IMR-90 (cell line): Measurements from ENCODE around the gene HGF. TPM values are rescaled to one million over a fixed set of nuclear protein-coding genes. Genes with fewer than 3 reads are reported as not detected.

ENCODE experiments used
- ATAC-seq: fragments of 200-7000 bp; cut with Tn5 transposase; 2 replicates; pipeline ENCODE4 v1.9.1; 2020; ENCODE audit warnings: low read depth, mild to moderate bottlenecking, moderate library complexity
- BruUV-seq: library from RNA; stranded (reverse); fragments of 400-500 nt; replicated peaks from 2 replicates; lab custom pipeline; 2021; lab: Mats Ljungman, UMichigan
- CTCF ChIA-PET: fragments of 300-600 bp; formaldehyde crosslinking; extraction: SDS; loops from one replicate; lab custom pipeline; 2021; ENCODE audit warnings: antibody characterized with exemption; lab: Yijun Ruan, JAX
- POLR2A ChIA-PET: fragments of 300-600 bp; sonication (Branson Sonifier 250); formaldehyde crosslinking; loops from one replicate; lab custom pipeline; 2022; ENCODE audit warnings: antibody characterized with exemption; ENCODE audit not compliant: unreplicated experiment; lab: Charles Lee
- DNase-seq: peaks from one replicate; pipeline ENCODE4 v3.0.0; 2013
- H2AFZ ChIP-seq: replicated peaks from 2 replicates; pipeline ENCODE3; 2013; ENCODE audit warnings: low read length, mild to moderate bottlenecking; ENCODE audit not compliant: poor library complexity
- H2AK5ac ChIP-seq: 2 replicates; pipeline ENCODE4 v1.6.1; 2013; ENCODE audit warnings: low read depth, low read length, inconsistent platforms
- H2AK9ac ChIP-seq: replicated peaks from 2 replicates; pipeline ENCODE3; 2013; ENCODE audit warnings: mild to moderate bottlenecking, low read depth, low read length, moderate library complexity; ENCODE audit not compliant: poor library complexity
- H2BK120ac ChIP-seq: 2 replicates; pipeline ENCODE4 v1.6.1; 2013; ENCODE audit warnings: low read depth, low read length, inconsistent platforms
- H2BK15ac ChIP-seq: 3 replicates; pipeline ENCODE4 v1.6.1; 2013; ENCODE audit warnings: low read depth, low read length, inconsistent platforms
- H2BK20ac ChIP-seq: 2 replicates; pipeline ENCODE4 v1.6.1; 2013; ENCODE audit warnings: low read depth, mild to moderate bottlenecking, inconsistent platforms, low read length, moderate library complexity
- H2BK5ac ChIP-seq: 2 replicates; pipeline ENCODE4 v1.6.1; 2013; ENCODE audit warnings: mild to moderate bottlenecking, low read depth, low read length, inconsistent platforms; ENCODE audit not compliant: poor library complexity, severe bottlenecking
- H3K14ac ChIP-seq: replicated peaks from 2 replicates; pipeline ENCODE4 v1.6.1; 2013; ENCODE audit warnings: low read depth, low read length, inconsistent platforms
- H3K18ac ChIP-seq: 2 replicates; pipeline ENCODE4 v1.6.1; 2013; ENCODE audit warnings: low read depth, low read length, control low read depth
- H3K23ac ChIP-seq: 2 replicates; pipeline ENCODE4 v1.6.1; 2013; ENCODE audit warnings: low read depth, low read length, inconsistent platforms
- H3K27ac ChIP-seq: 2 replicates; pipeline ENCODE4 v1.5.1; 2013; ENCODE audit warnings: mild to moderate bottlenecking, control low read depth, low read length; ENCODE audit not compliant: insufficient read depth
- H3K27me3 ChIP-seq: 2 replicates; pipeline ENCODE4 v1.6.1; 2013; ENCODE audit warnings: low read length; ENCODE audit not compliant: control insufficient read depth, insufficient read depth
- H3K36me3 ChIP-seq: 2 replicates; pipeline ENCODE4 v1.6.1; 2013; ENCODE audit warnings: low read length, mixed read lengths; ENCODE audit not compliant: control insufficient read depth, insufficient read depth
- H3K4ac ChIP-seq: 2 replicates; pipeline ENCODE4 v1.6.1; 2013; ENCODE audit warnings: low read depth, low read length, inconsistent platforms
- H3K4me1 ChIP-seq: 2 replicates; pipeline ENCODE4 v1.6.1; 2013; ENCODE audit warnings: low read length, mixed read lengths; ENCODE audit not compliant: control insufficient read depth, insufficient read depth
- H3K4me2 ChIP-seq: 2 replicates; pipeline ENCODE4 v1.6.1; 2013; ENCODE audit warnings: low read depth, mild to moderate bottlenecking, control low read depth, low read length, moderate library complexity
- H3K4me3 ChIP-seq: 2 replicates; pipeline ENCODE4 v1.5.1; 2013; ENCODE audit warnings: low read depth, mild to moderate bottlenecking, control low read depth, low read length, moderate library complexity; ENCODE audit not compliant: insufficient read depth
- H3K56ac ChIP-seq: 2 replicates; pipeline ENCODE4 v1.6.1; 2013; ENCODE audit warnings: low read length, inconsistent platforms; ENCODE audit not compliant: insufficient read depth; ENCODE audit errors: extremely low read depth
- H3K79me1 ChIP-seq, 2 experiments: 2 replicates each; pipeline ENCODE4 v1.6.1; 2013; ENCODE audit warnings: low read length in 2 of 2, inconsistent platforms in 1 of 2, low read depth in 1 of 2
- H3K9ac ChIP-seq: 2 replicates; pipeline ENCODE4 v1.6.1; 2013; ENCODE audit warnings: low read depth, low read length, control low read depth
- H3K9me1 ChIP-seq: 2 replicates; pipeline ENCODE4 v1.6.1; 2013; ENCODE audit warnings: low read length, inconsistent platforms; ENCODE audit not compliant: insufficient read depth
- H3K9me3 ChIP-seq: 2 replicates; pipeline ENCODE4 v1.6.1; 2013; ENCODE audit warnings: low read length; ENCODE audit not compliant: control insufficient read depth, insufficient read depth
- H4K20me1 ChIP-seq: 2 replicates; pipeline ENCODE4 v1.6.1; 2013; ENCODE audit warnings: low read length, inconsistent platforms; ENCODE audit not compliant: insufficient read depth
- H4K5ac ChIP-seq: 2 replicates; pipeline ENCODE4 v1.6.1; 2013; ENCODE audit warnings: mild to moderate bottlenecking, low read depth, low read length, control low read depth
- H4K8ac ChIP-seq, 2 experiments: 2 replicates each; pipeline ENCODE4 v1.6.1; 2013; ENCODE audit warnings: low read depth in 2 of 2, low read length in 2 of 2, control low read depth in 1 of 2, inconsistent platforms in 1 of 2
- H4K91ac ChIP-seq: 2 replicates; pipeline ENCODE4 v1.6.1; 2013; ENCODE audit warnings: low read depth, low read length, inconsistent platforms; ENCODE audit not compliant: insufficient read depth
- BHLHE40 ChIP-seq: fragments of 150-350 bp; IDR thresholded peaks from 2 replicates; pipeline ENCODE4 v1.6.1; 2016; ENCODE audit warnings: mild to moderate bottlenecking, low read depth, low read length
- CHD1 ChIP-seq: IDR thresholded peaks from 2 replicates; pipeline ENCODE4 v1.6.1; 2012; ENCODE audit warnings: low read depth, low read length, improper control_type of control experiment
- CTCF ChIP-seq: conservative IDR thresholded peaks from 2 replicates; pipeline ENCODE4 v1.5.1; 2012; ENCODE audit warnings: mild to moderate bottlenecking, low read depth, low read length, improper control_type of control experiment
- MAFK ChIP-seq: IDR thresholded peaks from 2 replicates; pipeline ENCODE4 v1.6.1; 2012; ENCODE audit warnings: low read depth, low read length, improper control_type of control experiment
- MXI1 ChIP-seq: IDR thresholded peaks from 2 replicates; pipeline ENCODE4 v1.6.1; 2012; ENCODE audit warnings: low read depth, mild to moderate bottlenecking, low read length, moderate library complexity, borderline replicate concordance
- RAD21 ChIP-seq: IDR thresholded peaks from 2 replicates; pipeline ENCODE4 v1.6.1; 2012; ENCODE audit warnings: low read length, improper control_type of control experiment
- RFX5 ChIP-seq: IDR thresholded peaks from 2 replicates; pipeline ENCODE4 v1.8.0; 2012; ENCODE audit warnings: low read depth, mild to moderate bottlenecking, low read length, moderate library complexity
- WGBS, 2 experiments: methylation state at CpG; one replicate each; pipeline versions ENCODE4 v1.1.5 to v1.1.7; 2013; ENCODE audit warnings: missing lambda C conversion rate in 2 of 2; ENCODE audit not compliant: insufficient read length in 1 of 2; ENCODE audit errors: extremely low coverage in 2 of 2; 5-methylcytosine and 5-hydroxymethylcytosine counted together
- dilution Hi-C: fragments of 300-500 bp; cut with HindIII; formaldehyde crosslinking; loops from one replicate; pipeline ENCODE4 v1.14.3; 2018; ENCODE audit warnings: low sequenced_read_pairs; ENCODE audit not compliant: unreplicated experiment
- in situ Hi-C: fragments of 300-500 bp; cut with MboI; formaldehyde crosslinking; loops from 3 replicates; pipeline ENCODE4 v1.14.3; 2019; ENCODE audit warnings: low sequenced_read_pairs, inconsistent platforms, mixed read lengths
- intact Hi-C: fragments of 100-400 bp; cut with micrococcal nuclease; formaldehyde crosslinking; loops from 2 replicates; pipeline ENCODE4 v1.10.0; 2022
- polyA plus RNA-seq, 3 experiments: library from polyadenylated mRNA; depleted of rRNA; stranded (reverse); fragments of >200 nt; gene quantifications; 2 replicates each; pipeline ENCODE4 v1.2.3, GENCODE V29; 2012; ENCODE audit warnings: low replicate concordance in 1 of 3
- total RNA-seq: library from RNA; depleted of rRNA; stranded (reverse); fragments of >200 nt; gene quantifications from 2 replicates; pipeline ENCODE4 v1.2.3, GENCODE V29; 2012

HGF gene
- total and polyA plus RNA-seq, 2 of the 4 experiments (the other 2 are of a cell fraction) = 16.8 to 50.9 TPM

- no CpG with 5 or more reads among the region's 2 CpGs for WGBS, 2 experiments
- H2AK9ac ChIP-seq = no peak overlapping the region
- H3K18ac ChIP-seq = no peak overlapping the region; the same call in 1 of the 2 replicates
- intact Hi-C loops = no loop called here
- no peak overlapping the region for H2BK20ac ChIP-seq
- POLR2A ChIA-PET = interaction anchor here (0.6 kb wide), 1 partner anchor 10 kb away, joined by 3 read pairs; no protein-coding TSS in a partner anchor
- CTCF ChIA-PET = no interaction called here
- BruUV-seq = no TSS peak
- in situ Hi-C loops = no loop called here
- H3K4ac ChIP-seq = no peak overlapping the region
- no peak overlapping the region for H3K4me2 ChIP-seq
- H3K27me3 ChIP-seq = no peaks in the 10 kb centered on the region
- no peak overlapping the region for H3K27ac ChIP-seq
- no peak overlapping the region for H4K91ac ChIP-seq
- TF ChIP-seq RFX5 = no peak
- TF ChIP-seq RAD21 = no peak
- TF ChIP-seq CTCF = no peak
- no peak for TF ChIP-seq MXI1
- TF ChIP-seq MAFK = no peak
- no peak for TF ChIP-seq BHLHE40
- TF ChIP-seq CHD1 = no peak
- no peak overlapping the region for H2BK120ac ChIP-seq
- H3K36me3 ChIP-seq = no peaks in the 10 kb centered on the region
- no peak overlapping the region for H2AFZ ChIP-seq
- H3K9me1 ChIP-seq = no peaks in the 10 kb centered on the region
- H4K8ac ChIP-seq = no peak overlapping the region
- H2BK5ac ChIP-seq = no peak overlapping the region
- no peaks in the 10 kb centered on the region for H3K79me1 ChIP-seq
- no peak overlapping the region for H3K4me3 ChIP-seq
- H3K4me1 ChIP-seq = peaks cover 7% of the 10 kb centered on the region; the same call in 1 of the 2 replicates
- no peak overlapping the region; the same call in 1 of the 2 replicates for H4K5ac ChIP-seq
- H2AK5ac ChIP-seq = no peak overlapping the region
- ATAC-seq = no peak
- H4K20me1 ChIP-seq = no peaks in the 10 kb centered on the region
- no peak overlapping the region for H2BK15ac ChIP-seq
- no peak overlapping the region for H3K9ac ChIP-seq
- H3K14ac ChIP-seq = no peak overlapping the region
- dilution Hi-C loops = no loop called here
- H3K9me3 ChIP-seq = peaks cover 3% of the 10 kb centered on the region; the same call in 1 of the 2 replicates
- no peak overlapping the region for H3K23ac ChIP-seq
- no peak for DNase-seq
- H3K56ac ChIP-seq = no peak overlapping the region
These were observed 95.4 kb downstream of the HGF start for GRCh38 chr7:81674431-81674830.
